Lower leg skin (tissue), 3 donors: ENCODE data around the gene BMAL1.

Experiments used
- POLR2A ChIP-seq, 2 donors: fragments of 450-650 bp; IDR thresholded peaks; one replicate each; pipeline ENCODE4 v1.6.1; 2016 to 2017; ENCODE audit warnings: antibody characterized with exemption in 2 of 2, mild to moderate bottlenecking in 1 of 2, moderate library complexity in 1 of 2
- TF ChIP-seq, protein P1 (sequence below), 3 donors: fragments of 450-650 bp; IDR thresholded peaks; one replicate each; pipeline ENCODE4 v1.5.1; 2016; ENCODE audit warnings: antibody characterized with exemption in 3 of 3, mild to moderate bottlenecking in 3 of 3, moderate library complexity in 2 of 3

DNA sequence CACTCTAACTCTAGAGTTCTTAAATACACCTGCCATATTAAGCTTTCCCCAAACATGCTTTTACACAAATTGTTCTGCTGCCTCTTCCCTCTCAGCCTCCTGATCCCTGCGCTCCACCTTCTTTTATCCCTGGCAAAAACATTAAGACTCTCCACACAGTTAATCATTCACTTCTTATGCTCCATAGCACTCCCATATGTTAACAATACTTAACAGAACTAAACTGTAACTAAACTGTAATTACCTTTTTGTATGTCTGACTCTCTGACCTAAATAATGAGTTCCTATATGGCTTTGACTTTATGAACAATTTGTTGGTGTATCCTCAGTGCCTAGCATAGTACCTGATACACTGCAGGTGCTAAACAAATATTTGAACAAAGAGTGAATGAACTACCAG, 113.6 kb downstream of the BMAL1 start:
- TF ChIP-seq, protein P1, sequence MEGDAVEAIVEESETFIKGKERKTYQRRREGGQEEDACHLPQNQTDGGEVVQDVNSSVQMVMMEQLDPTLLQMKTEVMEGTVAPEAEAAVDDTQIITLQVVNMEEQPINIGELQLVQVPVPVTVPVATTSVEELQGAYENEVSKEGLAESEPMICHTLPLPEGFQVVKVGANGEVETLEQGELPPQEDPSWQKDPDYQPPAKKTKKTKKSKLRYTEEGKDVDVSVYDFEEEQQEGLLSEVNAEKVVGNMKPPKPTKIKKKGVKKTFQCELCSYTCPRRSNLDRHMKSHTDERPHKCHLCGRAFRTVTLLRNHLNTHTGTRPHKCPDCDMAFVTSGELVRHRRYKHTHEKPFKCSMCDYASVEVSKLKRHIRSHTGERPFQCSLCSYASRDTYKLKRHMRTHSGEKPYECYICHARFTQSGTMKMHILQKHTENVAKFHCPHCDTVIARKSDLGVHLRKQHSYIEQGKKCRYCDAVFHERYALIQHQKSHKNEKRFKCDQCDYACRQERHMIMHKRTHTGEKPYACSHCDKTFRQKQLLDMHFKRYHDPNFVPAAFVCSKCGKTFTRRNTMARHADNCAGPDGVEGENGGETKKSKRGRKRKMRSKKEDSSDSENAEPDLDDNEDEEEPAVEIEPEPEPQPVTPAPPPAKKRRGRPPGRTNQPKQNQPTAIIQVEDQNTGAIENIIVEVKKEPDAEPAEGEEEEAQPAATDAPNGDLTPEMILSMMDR (IDR thresholded peaks at IDR 0.05) = no peak
- no peak for TF ChIP-seq POLR2A (IDR thresholded peaks at IDR 0.05)
